Body of pancreas (tissue), 4 donors: ENCODE data around the gene MERTK.

Source experiments
- POLR2A ChIP-seq, 3 donors: fragments of 450-650 bp; IDR thresholded peaks; one replicate each; pipeline ENCODE4 v1.6.1; 2016; ENCODE audit warnings: antibody characterized with exemption in 3 of 3, mild to moderate bottlenecking in 2 of 3
- TF ChIP-seq, protein P1 (sequence below), 7 experiments: fragments of 450-650 bp in 4 of 7; fragments of 200-600 bp in 3 of 7; sonication (generic) in 3 of 7; IDR thresholded peaks; one replicate each; pipeline ENCODE4 v1.5.1; 2016 to 2019; ENCODE audit warnings: antibody characterized with exemption in 7 of 7

- TF ChIP-seq POLR2A (IDR thresholded peaks at IDR 0.05), result no peak
- TF ChIP-seq, protein P1, sequence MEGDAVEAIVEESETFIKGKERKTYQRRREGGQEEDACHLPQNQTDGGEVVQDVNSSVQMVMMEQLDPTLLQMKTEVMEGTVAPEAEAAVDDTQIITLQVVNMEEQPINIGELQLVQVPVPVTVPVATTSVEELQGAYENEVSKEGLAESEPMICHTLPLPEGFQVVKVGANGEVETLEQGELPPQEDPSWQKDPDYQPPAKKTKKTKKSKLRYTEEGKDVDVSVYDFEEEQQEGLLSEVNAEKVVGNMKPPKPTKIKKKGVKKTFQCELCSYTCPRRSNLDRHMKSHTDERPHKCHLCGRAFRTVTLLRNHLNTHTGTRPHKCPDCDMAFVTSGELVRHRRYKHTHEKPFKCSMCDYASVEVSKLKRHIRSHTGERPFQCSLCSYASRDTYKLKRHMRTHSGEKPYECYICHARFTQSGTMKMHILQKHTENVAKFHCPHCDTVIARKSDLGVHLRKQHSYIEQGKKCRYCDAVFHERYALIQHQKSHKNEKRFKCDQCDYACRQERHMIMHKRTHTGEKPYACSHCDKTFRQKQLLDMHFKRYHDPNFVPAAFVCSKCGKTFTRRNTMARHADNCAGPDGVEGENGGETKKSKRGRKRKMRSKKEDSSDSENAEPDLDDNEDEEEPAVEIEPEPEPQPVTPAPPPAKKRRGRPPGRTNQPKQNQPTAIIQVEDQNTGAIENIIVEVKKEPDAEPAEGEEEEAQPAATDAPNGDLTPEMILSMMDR (IDR thresholded peaks at IDR 0.05), result no peak
Observed at GRCh38 chr2:112061840-112062239, 163.4 kb downstream of the MERTK start.
